ENCODE results near the gene ATXN1.

ATXN1 gene

DNA sequence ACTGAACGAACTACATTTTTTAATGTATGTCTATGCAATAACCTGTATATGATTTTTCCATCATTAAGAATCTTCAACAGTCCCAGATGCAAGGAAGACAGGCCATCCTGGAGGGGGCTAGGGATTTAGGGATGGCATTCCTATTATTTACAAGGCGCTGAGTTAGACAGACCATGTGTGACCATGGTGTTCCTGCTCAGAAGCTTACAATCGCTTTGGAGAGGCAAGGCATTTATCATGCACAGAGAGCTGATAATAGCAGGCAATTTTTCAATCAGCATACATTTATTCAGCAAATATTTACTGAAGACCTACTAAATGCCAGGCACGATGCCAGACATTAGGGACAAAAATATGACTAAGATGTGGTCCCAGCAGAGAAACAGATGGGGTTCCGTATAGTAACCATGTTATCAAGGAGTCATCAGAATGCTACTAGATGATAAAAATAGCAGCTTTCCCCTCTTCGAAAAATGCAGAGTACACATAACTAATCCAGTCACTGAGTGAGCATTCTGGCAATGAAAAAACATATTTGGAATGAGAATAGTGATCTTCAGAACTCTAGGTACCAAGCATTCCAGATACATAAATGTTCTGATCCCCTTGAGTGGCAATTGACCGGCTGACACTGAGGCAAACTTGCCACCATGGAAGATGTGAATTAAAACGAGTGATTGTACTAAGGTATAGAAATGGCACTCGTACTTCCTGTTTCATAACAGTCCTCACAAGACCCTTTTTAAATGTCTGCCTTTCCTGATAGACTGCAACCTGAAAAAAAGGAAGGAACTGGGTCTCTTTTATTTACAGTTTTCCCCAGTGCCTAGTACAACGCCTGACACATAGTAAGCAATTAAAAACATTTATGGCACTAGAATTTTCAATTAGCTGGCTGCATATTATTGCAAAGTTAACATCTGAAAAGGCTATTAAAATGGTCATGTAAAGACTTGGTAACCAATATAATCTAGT is 135.7 kb downstream of the ATXN1 start:
- TF ChIP-seq, protein P1, sequence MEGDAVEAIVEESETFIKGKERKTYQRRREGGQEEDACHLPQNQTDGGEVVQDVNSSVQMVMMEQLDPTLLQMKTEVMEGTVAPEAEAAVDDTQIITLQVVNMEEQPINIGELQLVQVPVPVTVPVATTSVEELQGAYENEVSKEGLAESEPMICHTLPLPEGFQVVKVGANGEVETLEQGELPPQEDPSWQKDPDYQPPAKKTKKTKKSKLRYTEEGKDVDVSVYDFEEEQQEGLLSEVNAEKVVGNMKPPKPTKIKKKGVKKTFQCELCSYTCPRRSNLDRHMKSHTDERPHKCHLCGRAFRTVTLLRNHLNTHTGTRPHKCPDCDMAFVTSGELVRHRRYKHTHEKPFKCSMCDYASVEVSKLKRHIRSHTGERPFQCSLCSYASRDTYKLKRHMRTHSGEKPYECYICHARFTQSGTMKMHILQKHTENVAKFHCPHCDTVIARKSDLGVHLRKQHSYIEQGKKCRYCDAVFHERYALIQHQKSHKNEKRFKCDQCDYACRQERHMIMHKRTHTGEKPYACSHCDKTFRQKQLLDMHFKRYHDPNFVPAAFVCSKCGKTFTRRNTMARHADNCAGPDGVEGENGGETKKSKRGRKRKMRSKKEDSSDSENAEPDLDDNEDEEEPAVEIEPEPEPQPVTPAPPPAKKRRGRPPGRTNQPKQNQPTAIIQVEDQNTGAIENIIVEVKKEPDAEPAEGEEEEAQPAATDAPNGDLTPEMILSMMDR (conservative IDR thresholded peaks at IDR 0.05; ENCODE audit: low read depth, low read length): no peak
- no peak overlapping the region for H3K4me3 ChIP-seq (ENCODE audit: low read length)
- DNase-seq (ENCODE audit: low read depth): no peak

DNA sequence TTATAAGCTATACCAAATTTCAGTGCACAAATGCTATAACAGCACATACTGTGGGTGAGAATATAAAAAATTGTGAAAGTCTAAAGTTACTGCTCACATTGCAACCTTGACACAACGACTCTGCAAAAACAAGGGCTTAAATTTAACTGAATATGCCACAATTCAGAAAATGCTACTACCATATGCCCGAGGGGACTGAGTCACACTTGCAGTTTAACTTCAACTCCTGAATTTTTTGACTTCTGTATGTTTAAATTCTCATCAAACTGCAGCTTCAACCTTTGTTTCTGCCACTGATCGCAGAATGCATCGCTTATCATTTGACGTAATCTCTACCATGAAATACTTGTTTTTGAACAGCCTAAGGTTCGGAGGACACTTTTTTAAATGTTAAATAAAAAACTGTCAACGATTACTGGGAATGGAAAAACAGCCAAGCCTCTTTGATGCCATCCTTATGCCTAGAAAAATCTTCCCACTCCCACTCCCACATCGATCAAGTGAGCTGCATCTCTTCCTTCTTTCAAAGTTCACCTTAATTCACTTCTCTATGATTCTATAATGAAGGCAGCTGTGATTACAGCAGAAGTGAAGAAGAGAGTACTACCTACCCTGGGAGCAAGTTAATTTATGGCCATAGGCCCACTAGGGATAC is 136.5 kb downstream of the ATXN1 start:
- H3K4me3 ChIP-seq (ENCODE audit: low read length): no peak overlapping the region
- TF ChIP-seq, protein P1 (conservative IDR thresholded peaks at IDR 0.05; ENCODE audit: low read depth, low read length): no peak
- DNase-seq (ENCODE audit: low read depth): no peak

DNA sequence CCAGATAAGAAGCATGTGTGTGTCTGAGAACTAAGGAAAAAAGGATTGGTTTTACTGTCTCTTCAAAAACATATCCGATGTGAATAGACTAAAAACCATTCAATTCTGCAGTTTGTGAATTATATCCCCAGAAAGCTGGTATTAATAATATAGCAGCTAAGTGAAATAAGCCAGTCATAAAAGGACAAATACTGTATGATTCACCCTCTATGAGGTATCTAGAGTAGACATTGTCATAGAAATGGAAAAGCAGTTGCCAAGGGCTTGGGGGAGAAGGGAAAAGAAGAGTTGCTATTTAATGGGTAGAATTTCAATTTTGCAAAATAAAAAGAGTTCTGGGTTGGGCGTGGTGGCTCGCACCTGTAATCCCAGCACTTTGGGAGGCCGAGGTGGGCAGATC is 137.5 kb downstream of the ATXN1 start:
- DNase-seq (ENCODE audit: low read depth): no peak
- TF ChIP-seq, protein P1 (conservative IDR thresholded peaks at IDR 0.05; ENCODE audit: low read depth, low read length): no peak
- no peak overlapping the region for H3K4me3 ChIP-seq (ENCODE audit: low read length)

DNA sequence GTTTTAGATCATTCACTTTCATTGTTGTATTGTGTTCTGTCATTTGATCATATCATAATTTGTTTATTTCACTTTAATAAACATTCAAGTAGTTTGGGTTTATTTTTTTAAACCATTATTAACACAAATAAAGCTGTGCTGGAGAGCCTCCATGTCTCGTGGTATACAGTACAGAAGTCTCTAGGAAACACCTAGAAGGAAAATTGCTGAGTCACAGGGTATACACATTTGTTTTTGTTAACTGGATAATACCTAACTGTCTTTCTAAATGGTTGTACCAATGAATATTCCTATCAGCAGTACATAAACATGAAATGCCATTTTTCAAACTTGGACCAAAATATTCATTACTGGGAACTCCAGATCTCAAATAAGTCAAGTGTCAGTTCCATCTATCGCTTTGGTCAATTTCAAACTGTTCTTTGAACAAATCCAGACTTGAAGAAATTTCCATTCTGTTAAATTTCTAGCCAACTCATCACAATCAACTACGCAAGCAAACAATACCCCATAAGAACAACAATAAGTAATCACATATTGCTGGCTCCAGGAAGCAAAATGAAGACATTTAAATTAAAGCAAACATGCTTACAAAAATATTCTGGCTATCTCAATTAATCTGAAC is 138.1 kb downstream of the ATXN1 start:
- DNase-seq (ENCODE audit: low read depth): no peak
- TF ChIP-seq, protein P1 (conservative IDR thresholded peaks at IDR 0.05; ENCODE audit: low read depth, low read length): no peak
- no peak overlapping the region for H3K4me3 ChIP-seq (ENCODE audit: low read length)

DNA sequence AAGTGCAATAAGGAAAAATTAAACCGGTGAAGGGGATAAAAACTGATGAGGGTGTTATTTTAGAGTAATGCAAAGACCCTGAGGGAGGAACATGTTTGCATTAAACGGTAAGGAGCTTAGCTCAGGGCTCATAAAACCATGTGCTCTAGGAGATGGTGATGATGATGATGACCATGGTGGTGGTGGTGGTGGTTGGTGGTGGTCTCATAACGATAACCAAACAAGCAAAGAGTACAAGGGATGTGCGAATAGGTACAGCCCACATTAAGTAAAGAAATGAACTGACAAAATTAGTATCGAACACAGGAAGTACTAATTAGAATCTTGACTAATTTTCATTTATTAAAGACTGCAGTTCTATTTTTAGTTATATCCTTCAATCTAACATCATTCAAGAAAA is 139.1 kb downstream of the ATXN1 start:
- DNase-seq (ENCODE audit: low read depth): no peak
- no peak overlapping the region for H3K4me3 ChIP-seq (ENCODE audit: low read length)
- TF ChIP-seq, protein P1 (conservative IDR thresholded peaks at IDR 0.05; ENCODE audit: low read depth, low read length): no peak

DNA sequence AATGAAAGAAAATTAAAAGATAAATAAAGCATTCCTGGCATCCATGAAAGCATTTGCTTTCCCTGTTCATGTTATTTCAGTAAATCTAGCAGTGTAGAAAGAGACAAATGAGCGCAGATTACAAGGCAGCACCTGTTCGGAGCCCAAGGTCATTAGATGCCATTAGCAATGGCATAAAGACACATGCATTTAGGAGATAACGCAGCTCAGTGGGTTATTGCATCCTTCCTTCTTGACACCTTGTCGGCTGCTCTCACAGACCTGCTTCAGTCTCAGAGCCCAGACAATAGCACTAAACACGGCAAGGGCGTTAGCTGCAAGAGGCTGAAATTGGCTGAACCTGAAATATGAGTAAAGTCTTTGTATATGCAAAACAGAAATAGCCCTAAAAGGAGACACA is 140.3 kb downstream of the ATXN1 start:
- TF ChIP-seq, protein P1 (conservative IDR thresholded peaks at IDR 0.05; ENCODE audit: low read depth, low read length): no peak
- H3K4me3 ChIP-seq (ENCODE audit: low read length): no peak overlapping the region
- no peak for DNase-seq (ENCODE audit: low read depth)
